ENCODE results near the gene DDRGK1.
"Not testable (repeated sequence)": the region's sequence is repeated elsewhere in the genome, so short reads cannot be mapped to it uniquely, and the experiment has no call there.

The DDRGK1 gene

DNA sequence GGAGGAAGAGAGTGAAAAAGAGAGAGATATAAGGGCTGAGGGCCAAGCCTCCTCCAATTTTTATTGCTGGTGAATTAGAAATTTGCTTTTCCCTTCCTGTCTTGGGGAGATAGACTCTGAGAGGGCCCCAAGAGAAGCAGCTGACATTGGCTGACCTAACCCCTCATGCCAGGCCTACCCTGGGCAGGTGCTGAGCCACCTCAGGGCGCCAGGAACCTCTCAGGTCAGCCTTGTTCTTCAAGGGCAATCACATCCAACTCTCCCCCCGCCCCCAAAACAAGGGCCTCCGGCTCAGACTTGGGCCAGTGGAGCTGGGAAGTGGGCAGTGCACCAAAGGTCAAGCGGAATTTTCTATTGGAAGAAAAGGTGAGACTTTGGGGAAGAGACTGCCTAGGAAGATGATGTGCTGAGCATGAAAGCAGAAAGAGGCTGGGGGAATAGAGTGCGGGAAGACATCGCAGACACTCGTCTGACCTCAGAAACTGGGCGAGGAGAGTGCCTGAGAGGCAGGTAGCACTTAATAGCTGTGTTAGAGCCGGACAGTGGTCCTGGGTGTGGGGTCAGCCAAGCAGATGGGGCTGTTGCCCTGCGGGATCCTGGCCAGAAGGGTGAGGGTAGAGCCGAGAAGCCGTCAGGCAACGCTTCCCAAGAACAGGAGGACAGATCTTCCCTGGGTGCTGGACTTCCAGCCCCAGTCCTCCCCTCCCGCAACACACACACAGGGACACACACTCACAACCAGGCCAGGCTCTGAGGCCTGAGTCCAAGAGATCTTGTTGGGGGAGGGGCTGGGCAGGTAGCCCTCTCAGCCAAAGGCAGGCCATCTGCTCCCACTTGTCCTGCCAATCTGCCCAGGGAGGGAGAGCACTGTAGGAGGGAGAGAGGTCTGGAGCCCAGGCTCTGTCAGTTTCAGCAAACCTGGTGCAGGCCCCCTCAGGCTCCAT lies 41.1 kb downstream of the DDRGK1 start:
- DNase-seq = no peak

DNA sequence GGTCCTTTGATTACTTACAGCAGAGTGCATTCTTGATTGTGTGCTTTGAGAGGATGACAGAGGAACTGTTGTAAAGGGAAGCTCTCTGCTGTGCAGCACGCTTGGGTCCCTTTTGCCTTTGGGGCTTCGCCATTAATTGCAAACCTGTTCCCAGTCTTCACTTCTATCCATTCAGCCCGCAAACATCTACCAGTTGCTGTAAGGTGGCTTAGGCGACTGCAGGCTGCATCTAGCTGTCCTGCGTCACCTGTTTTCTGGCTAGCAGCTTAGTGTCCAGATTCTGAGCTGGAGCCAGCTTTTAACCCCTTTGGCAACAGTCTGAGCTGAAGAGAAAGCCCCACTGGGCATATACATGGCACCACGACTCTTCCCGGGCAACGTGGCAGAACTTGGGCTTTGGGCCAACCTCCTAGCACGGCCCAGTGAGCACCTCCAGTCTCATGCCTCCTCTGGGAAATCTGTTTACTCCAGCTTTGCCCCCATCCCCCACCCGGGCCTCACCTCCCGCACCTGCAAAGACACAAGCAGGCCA lies 42.3 kb downstream of the DDRGK1 start:
- DNase-seq = no peak

DNA sequence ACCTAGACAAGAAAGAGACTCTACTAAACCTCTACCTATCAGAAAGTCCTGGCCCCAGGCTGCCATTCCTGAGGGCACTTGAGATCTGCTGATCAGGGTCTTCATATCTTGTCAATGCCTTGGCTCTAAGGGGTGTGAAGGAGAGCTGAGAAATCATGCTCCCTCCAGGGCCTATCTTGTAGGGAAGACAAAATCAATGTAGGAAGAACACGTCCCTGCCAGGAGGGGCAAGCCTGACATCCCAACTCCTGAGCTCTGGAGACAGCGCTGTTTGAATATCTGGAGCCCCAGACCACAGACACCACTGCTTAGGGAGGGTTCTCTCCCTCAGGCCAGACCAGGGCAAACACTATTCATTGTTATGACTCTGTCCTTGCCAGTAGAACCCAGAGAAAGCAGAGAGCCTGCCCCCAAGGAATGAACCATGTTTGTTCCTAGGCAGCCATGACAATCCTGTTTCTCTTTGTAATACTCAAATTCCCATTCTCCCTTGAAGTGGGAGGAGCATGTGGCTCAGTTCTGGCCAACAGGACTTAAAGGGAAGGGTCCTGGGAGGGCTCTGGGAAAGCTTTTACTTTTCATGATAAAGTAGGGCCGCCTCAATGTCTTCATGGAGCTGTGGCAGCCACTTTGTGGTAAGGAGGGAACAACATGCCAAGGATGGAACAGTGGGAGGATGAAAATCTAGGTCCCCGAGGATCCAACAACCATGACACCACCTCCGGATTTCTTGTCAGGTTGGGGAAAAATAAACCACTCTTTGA lies 43.0 kb downstream of the DDRGK1 start:
- no peak for DNase-seq

GRCh38 chr20:3160418-3160817 lies 44.1 kb downstream of the DDRGK1 start:
- no peak for DNase-seq

DNA sequence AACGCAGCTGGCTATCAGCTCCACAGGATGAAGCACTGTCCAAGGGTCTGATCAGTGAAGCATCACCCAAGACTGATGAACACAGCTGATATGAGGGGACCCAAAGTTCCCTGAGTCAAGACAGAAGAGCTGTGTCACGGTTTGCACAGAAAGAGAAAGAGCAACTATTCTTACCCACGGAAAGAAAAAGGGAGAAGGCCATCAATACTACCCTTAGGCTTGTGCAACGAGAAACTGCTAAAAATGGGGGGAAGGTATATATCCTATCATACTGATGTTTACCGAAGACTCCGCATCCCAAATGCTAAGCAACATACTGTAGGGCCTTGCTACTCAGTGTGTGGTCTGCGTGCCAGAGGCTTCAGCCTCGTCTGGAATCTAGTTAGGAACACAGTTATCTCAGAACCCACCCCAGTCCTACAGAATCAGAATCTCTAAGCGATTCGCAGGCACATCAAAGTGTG lies 45.5 kb downstream of the DDRGK1 start:
- no peak for DNase-seq

GRCh38 chr20:3157817-3158216 lies 46.7 kb downstream of the DDRGK1 start:
- no peak for DNase-seq

DNA sequence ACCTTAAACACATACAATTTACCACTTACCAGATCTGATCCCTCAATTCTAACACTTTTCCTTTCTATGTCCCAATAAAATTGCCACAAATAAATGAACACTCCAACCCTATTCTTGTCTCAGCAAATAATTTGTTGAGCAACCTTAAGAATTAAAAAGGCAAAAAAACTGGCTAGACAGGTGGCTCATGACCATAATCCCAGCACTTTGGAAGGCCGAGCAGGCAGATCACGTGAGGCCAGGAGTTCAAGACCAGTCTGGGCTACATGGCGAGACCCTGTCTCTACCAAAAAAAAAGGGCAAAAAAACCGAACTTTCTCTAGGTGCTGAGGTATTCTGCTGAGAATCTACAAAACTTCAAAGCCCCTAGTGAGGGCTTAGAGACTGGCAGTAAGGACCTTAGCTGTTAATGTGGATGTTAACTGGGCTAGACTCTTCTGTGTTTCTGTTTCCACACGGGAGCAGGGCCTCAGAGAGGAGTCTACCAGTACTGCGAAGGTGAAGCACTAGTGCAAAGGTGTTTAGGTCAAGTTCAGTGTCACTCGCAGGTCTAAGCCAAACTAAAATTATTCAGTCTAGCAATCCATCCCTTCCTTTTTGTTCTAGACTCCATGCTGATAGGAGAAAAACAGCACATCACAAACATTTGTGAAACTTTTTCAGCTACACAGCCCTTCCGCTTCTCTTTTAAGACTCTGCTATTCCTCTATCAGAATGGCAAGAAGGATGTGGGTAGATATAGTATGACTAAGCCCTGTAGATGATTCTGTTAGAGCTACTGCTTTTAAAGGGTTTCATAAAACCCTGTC lies 47.5 kb downstream of the DDRGK1 start:
- no peak for DNase-seq

GRCh38 chr20:3152057-3152644 lies 52.3 kb downstream of the DDRGK1 start:
- not testable (repeated sequence) for DNase-seq

- DNase-seq = no peak
Measured at GRCh38 chr20:3150908-3151307, 53.6 kb downstream of the DDRGK1 start.

- no peak for DNase-seq
Measured at GRCh38 chr20:3146732-3147341, 57.6 kb downstream of the DDRGK1 start.

GRCh38 chr20:3141757-3142156 lies 62.7 kb downstream of the DDRGK1 start:
- DNase-seq = no peak
